ENCODE results near the gene CSNK2B.

DNA sequence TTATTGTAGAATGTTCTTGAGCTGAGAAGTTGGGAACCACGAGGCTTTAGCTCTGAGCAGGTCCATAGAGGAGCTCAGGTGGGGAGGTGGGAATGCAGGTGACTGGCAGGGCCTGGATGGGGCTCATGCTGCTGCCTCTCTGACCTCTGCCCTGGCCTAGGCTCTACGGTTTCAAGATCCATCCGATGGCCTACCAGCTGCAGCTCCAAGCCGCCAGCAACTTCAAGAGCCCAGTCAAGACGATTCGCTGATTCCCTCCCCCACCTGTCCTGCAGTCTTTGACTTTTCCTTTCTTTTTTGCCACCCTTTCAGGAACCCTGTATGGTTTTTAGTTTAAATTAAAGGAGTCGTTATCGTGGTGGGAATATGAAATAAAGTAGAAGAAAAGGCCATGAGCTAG, 3.8 kb downstream of the CSNK2B start, which contains the start of gene LY6G5B:
- TF ChIP-seq, protein P1, sequence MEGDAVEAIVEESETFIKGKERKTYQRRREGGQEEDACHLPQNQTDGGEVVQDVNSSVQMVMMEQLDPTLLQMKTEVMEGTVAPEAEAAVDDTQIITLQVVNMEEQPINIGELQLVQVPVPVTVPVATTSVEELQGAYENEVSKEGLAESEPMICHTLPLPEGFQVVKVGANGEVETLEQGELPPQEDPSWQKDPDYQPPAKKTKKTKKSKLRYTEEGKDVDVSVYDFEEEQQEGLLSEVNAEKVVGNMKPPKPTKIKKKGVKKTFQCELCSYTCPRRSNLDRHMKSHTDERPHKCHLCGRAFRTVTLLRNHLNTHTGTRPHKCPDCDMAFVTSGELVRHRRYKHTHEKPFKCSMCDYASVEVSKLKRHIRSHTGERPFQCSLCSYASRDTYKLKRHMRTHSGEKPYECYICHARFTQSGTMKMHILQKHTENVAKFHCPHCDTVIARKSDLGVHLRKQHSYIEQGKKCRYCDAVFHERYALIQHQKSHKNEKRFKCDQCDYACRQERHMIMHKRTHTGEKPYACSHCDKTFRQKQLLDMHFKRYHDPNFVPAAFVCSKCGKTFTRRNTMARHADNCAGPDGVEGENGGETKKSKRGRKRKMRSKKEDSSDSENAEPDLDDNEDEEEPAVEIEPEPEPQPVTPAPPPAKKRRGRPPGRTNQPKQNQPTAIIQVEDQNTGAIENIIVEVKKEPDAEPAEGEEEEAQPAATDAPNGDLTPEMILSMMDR (conservative IDR thresholded peaks at IDR 0.05), result no peak
- no peak for TF ChIP-seq ZFX (IDR thresholded peaks at IDR 0.05)
